B cell (primary cell): ENCODE measurements around the gene OBP2B. TPM values are rescaled to one million over a fixed set of nuclear protein-coding genes. Genes with fewer than 3 reads are reported as not detected.
"Not testable (repeated sequence)": the region's sequence is repeated elsewhere in the genome, so short reads cannot be mapped to it uniquely, and the experiment has no call there.

Source experiments
- ATAC-seq: fragments of 200-7000 bp; cut with Tn5 transposase; one replicate; pipeline ENCODE4 v1.10.0; 2021; ENCODE audit warnings: low read depth, mild to moderate bottlenecking, moderate number of reproducible peaks, moderate library complexity
- CTCF ChIA-PET: fragments of 350-600 bp; sonication (Branson Sonifier 250); formaldehyde crosslinking; loops from one replicate; lab custom pipeline; 2021; ENCODE audit warnings: antibody characterized with exemption, inconsistent platforms; lab: Charles Lee
- POLR2A ChIA-PET: fragments of 350-600 bp; sonication (Branson Sonifier 250); formaldehyde crosslinking; loops from one replicate; lab custom pipeline; 2021; ENCODE audit warnings: antibody characterized with exemption; lab: Charles Lee
- DNase-seq: peaks from one replicate; pipeline ENCODE4 v3.0.0; 2013
- H2AFZ ChIP-seq: 2 replicates; pipeline ENCODE4 v1.6.1; 2012; ENCODE audit warnings: mild to moderate bottlenecking, low read depth, low read length; ENCODE audit not compliant: insufficient read depth, poor library complexity, severe bottlenecking
- H3K27ac ChIP-seq, 2 donors: 1 replicate in 1 of 2; 2 replicates in 1 of 2; pipeline ENCODE4 v1.5.1; 2012 to 2013; ENCODE audit warnings: low read length in 2 of 2, mild to moderate bottlenecking in 2 of 2, moderate library complexity in 1 of 2
- H3K27me3 ChIP-seq, 4 experiments: fragments of 200-600 bp in 1 of 4; sonication (generic) in 1 of 4; replicated peaks in 1 of 4; 1 replicate in 2 of 4; 2 replicates in 2 of 4; pipeline versions ENCODE4 v1.6.1 to v1.7.0; 2013 to 2016; ENCODE audit warnings: low read length in 3 of 4, mild to moderate bottlenecking in 2 of 4, mixed read lengths in 1 of 4, moderate library complexity in 1 of 4; ENCODE audit not compliant: insufficient read depth in 4 of 4, control insufficient read depth in 3 of 4; ENCODE audit errors: control extremely low read depth in 1 of 4
- H3K36me3 ChIP-seq, 2 experiments: replicated peaks in 1 of 2; 1 replicate in 1 of 2; 2 replicates in 1 of 2; pipeline versions ENCODE4 v1.6.1 to v1.7.1; 2013; ENCODE audit warnings: low read length in 1 of 2; ENCODE audit not compliant: insufficient read depth in 2 of 2, control insufficient read depth in 1 of 2; ENCODE audit errors: control extremely low read depth in 1 of 2, extremely low read depth in 1 of 2
- H3K4me1 ChIP-seq, 2 donors: fragments of 200-600 bp in 1 of 2; sonication (generic) in 1 of 2; 1 replicate in 1 of 2; 2 replicates in 1 of 2; pipeline versions ENCODE4 v1.5.1 to v1.6.1; 2013 to 2017; ENCODE audit warnings: low read length in 2 of 2; ENCODE audit not compliant: control insufficient read depth in 2 of 2, insufficient read depth in 2 of 2
- H3K4me2 ChIP-seq: replicated peaks from 2 replicates; pipeline ENCODE3; 2012; ENCODE audit warnings: mild to moderate bottlenecking, low read depth, low read length; ENCODE audit not compliant: poor library complexity, severe bottlenecking
- H3K4me3 ChIP-seq, 5 experiments: fragments of 200-600 bp in 1 of 5; sonication (generic) in 1 of 5; 1 replicate in 3 of 5; 2 replicates in 2 of 5; pipeline versions ENCODE4 v1.5.1 to v1.7.0; 2011 to 2016; ENCODE audit warnings: low read length in 4 of 5, mild to moderate bottlenecking in 4 of 5, low read depth in 2 of 5, control low read depth in 1 of 5, moderate library complexity in 1 of 5; ENCODE audit not compliant: insufficient read depth in 1 of 5; ENCODE audit errors: control extremely low read depth in 1 of 5, extremely low read depth in 1 of 5
- H3K79me2 ChIP-seq: fragments of 200-600 bp; sonication (generic); one replicate; pipeline ENCODE4 v1.6.0; 2016; ENCODE audit warnings: low read length; ENCODE audit not compliant: control insufficient read depth, insufficient read depth
- H3K9ac ChIP-seq: fragments of 200-600 bp; sonication (generic); 2 replicates; pipeline ENCODE4 v1.6.1; 2017; ENCODE audit warnings: mild to moderate bottlenecking, low read length, moderate library complexity
- H3K9me3 ChIP-seq, 3 donors: one replicate each; pipeline versions ENCODE4 v1.6.1 to v1.7.1; 2013; ENCODE audit warnings: low read length in 2 of 3; ENCODE audit not compliant: control insufficient read depth in 2 of 3, insufficient read depth in 1 of 3; ENCODE audit errors: control extremely low read depth in 1 of 3
- H4K20me1 ChIP-seq: 2 replicates; pipeline ENCODE4 v1.6.0; 2012; ENCODE audit warnings: mild to moderate bottlenecking, low read length; ENCODE audit not compliant: insufficient read depth, control insufficient read depth, poor library complexity, severe bottlenecking
- H3K27ac Mint-ChIP-seq: one replicate; pipeline ENCODE4 v1.8.0; 2021; ENCODE audit warnings: mixed read lengths
- H3K27me3 Mint-ChIP-seq: one replicate; pipeline ENCODE4 v1.8.0; 2021; ENCODE audit warnings: mixed read lengths
- H3K4me1 Mint-ChIP-seq: one replicate; pipeline ENCODE4 v1.8.0; 2021; ENCODE audit warnings: mixed read lengths
- H3K4me3 Mint-ChIP-seq: one replicate; pipeline ENCODE4 v1.8.0; 2021; ENCODE audit warnings: mixed read lengths
- H3K9me3 Mint-ChIP-seq: one replicate; pipeline ENCODE4 v1.8.0; 2022; ENCODE audit warnings: mixed read lengths; ENCODE audit not compliant: insufficient read depth
- CTCF ChIP-seq: fragments of 200-600 bp; IDR thresholded peaks from one replicate; pipeline ENCODE4 v1.8.0; 2022; ENCODE audit warnings: antibody characterized with exemption, mild to moderate bottlenecking
- EZH2 ChIP-seq: IDR thresholded peaks from 2 replicates; pipeline ENCODE4 v1.6.1; 2012; ENCODE audit warnings: borderline replicate concordance, low read depth, mild to moderate bottlenecking, moderate library complexity, low read length; ENCODE audit not compliant: insufficient read depth, poor library complexity, severe bottlenecking
- WGBS: methylation state at CpG from one replicate; pipeline ENCODE4 v1.1.5; 2013; ENCODE audit warnings: missing lambda C conversion rate; ENCODE audit not compliant: insufficient coverage; 5-methylcytosine and 5-hydroxymethylcytosine counted together
- intact Hi-C: fragments of 100-400 bp; cut with micrococcal nuclease; formaldehyde crosslinking; loops from one replicate; pipeline ENCODE4 v1.10.0; 2022
- polyA plus RNA-seq: library from polyadenylated mRNA; depleted of rRNA; stranded (reverse); fragments of >200 nt; gene quantifications from 2 replicates; pipeline ENCODE4 v1.2.3, GENCODE V29; 2012
- total RNA-seq, 2 donors: library from RNA; stranded (reverse); fragments of 120-200 nt in 1 of 2; gene quantifications; 1 replicate in 1 of 2; 2 replicates in 1 of 2; pipeline versions ENCODE4 v1.2.3 to v1.2.4, GENCODE V29; 2013 to 2022

Gene OBP2B
- total and polyA plus RNA-seq, 2 donors (not counting 1 experiment from before 2014, with no cell fraction given): not detected

- intact Hi-C loops: no loop called here
- ChIA-PET POLR2A (no interaction called here), CTCF (no interaction called here)
- Mint-ChIP-seq H3K9me3 (peaks cover 2% of the 10 kb centered on the region), H3K27me3 (peaks cover 14% of the 10 kb centered on the region), H3K4me1 (no peaks in the 10 kb centered on the region), H3K27ac (no peak overlapping the region), H3K4me3 (no peak overlapping the region)
- TF ChIP-seq EZH2: no peak
- no peak for TF ChIP-seq CTCF
- H3K4me1 ChIP-seq: no peaks in the 10 kb centered on the region
- H3K4me2 ChIP-seq: no peak overlapping the region
- H3K9me3 ChIP-seq: peaks cover 0 to 13% (median 0%) of the 10 kb centered on the region in 3 donors
- H3K9ac ChIP-seq: no peak overlapping the region
- no peak overlapping the region for H3K27ac ChIP-seq
- no peaks in the 10 kb centered on the region for H3K36me3 ChIP-seq
- WGBS: 85% methylated on average over 12 of the region's 16 CpGs
- DNase-seq (no peak), ATAC-seq (no peak)
- no peak overlapping the region for H3K4me3 ChIP-seq
- H3K27me3 ChIP-seq: peaks cover 0 to 17% (median 0%) of the 10 kb centered on the region in 4 experiments
- H2AFZ ChIP-seq: no peak overlapping the region
- no peaks in the 10 kb centered on the region for H4K20me1 ChIP-seq
- H3K79me2 ChIP-seq: no peaks in the 10 kb centered on the region
These were observed 43.4 kb upstream of the OBP2B start for GRCh38 chr9:133252301-133253020.

- CTCF ChIA-PET: no interaction called here
- peaks cover 0 to 13% (median 0%) of the 10 kb centered on the region in 3 donors for H3K9me3 ChIP-seq
- H3K4me2 ChIP-seq: no peak overlapping the region
- intact Hi-C loops: no loop called here
- H3K36me3 ChIP-seq: no peaks in the 10 kb centered on the region
- no peaks in the 10 kb centered on the region for H3K4me1 ChIP-seq
- peaks cover 14% of the 10 kb centered on the region for H3K27me3 Mint-ChIP-seq
- no peak overlapping the region for H2AFZ ChIP-seq
- H3K79me2 ChIP-seq: no peaks in the 10 kb centered on the region
- H3K4me1 Mint-ChIP-seq: no peaks in the 10 kb centered on the region
- TF ChIP-seq CTCF (no peak), EZH2 (no peak)
- no peak overlapping the region for H3K4me3 Mint-ChIP-seq
- no peak for DNase-seq
- peaks cover 0 to 13% (median 0%) of the 10 kb centered on the region in 4 experiments for H3K27me3 ChIP-seq
- H3K9ac ChIP-seq: no peak overlapping the region
- H3K27ac Mint-ChIP-seq: no peak overlapping the region
- no peak overlapping the region for H3K4me3 ChIP-seq
- no peaks in the 10 kb centered on the region for H4K20me1 ChIP-seq
- POLR2A ChIA-PET: no interaction called here
- no peak overlapping the region for H3K27ac ChIP-seq
- ATAC-seq: no peak
- WGBS: 72% methylated on average over 11 of the region's 11 CpGs
- peaks cover 2% of the 10 kb centered on the region for H3K9me3 Mint-ChIP-seq
These were observed 42.7 kb upstream of the OBP2B start for GRCh38 chr9:133251773-133252172.

GRCh38 chr9:133251221-133251620 is 42.2 kb upstream of the OBP2B start:
- H3K9me3 Mint-ChIP-seq, POLR2A ChIA-PET, intact Hi-C loops, H3K4me1 ChIP-seq, CTCF ChIA-PET, H3K4me1 Mint-ChIP-seq, H3K27ac Mint-ChIP-seq, H3K36me3 ChIP-seq, H3K4me3 ChIP-seq, H3K4me3 Mint-ChIP-seq, H3K79me2 ChIP-seq, H3K9ac ChIP-seq, H4K20me1 ChIP-seq, H3K4me2 ChIP-seq, H3K27ac ChIP-seq, H2AFZ ChIP-seq, ATAC-seq, DNase-seq: not testable (repeated sequence)
- WGBS: no CpG with 5 or more reads among the region's 6 CpGs
- Histone ChIP-seq H3K27me3 (peaks cover 0 to 11% (median 0%) of the 10 kb centered on the region in 4 experiments), H3K9me3 (peaks cover 0 to 13% (median 0%) of the 10 kb centered on the region in 3 donors)
- peaks cover 15% of the 10 kb centered on the region for H3K27me3 Mint-ChIP-seq
